ENCODE measurements around the gene NPDC1. TPM values are rescaled to one million over a fixed set of nuclear protein-coding genes. Genes with fewer than 3 reads are reported as not detected.

NPDC1 gene
- total and polyA plus RNA-seq, 2 donors (not counting 1 experiment from before 2014, with no cell fraction given) = 9.0 to 15.7 TPM

GRCh38 chr9:137041124-137041523, 4.9 kb downstream of the NPDC1 start:
- H3K4me2 ChIP-seq (ENCODE audit: extremely low read depth, insufficient read depth, low read length) = no peak overlapping the region

GRCh38 chr9:137040568-137040967, 5.4 kb downstream of the NPDC1 start:
- Histone ChIP-seq H3K36me3 (ENCODE audit: control insufficient read depth, insufficient read depth, low read length) (peaks cover 11% of the 10 kb centered on the region), H3K79me2 (ENCODE audit: control insufficient read depth, insufficient read depth, low read length) (peaks cover 18% of the 10 kb centered on the region), H3K9ac (ENCODE audit: insufficient read depth, low read length) (no peak overlapping the region), H3K27ac (ENCODE audit: insufficient read depth, low read length) (no peak overlapping the region), H4K20me1 (ENCODE audit: control insufficient read depth, extremely low read depth, insufficient read depth, low read length) (no peaks in the 10 kb centered on the region), H3K4me1 (ENCODE audit: control insufficient read depth, extremely low read depth, insufficient read depth, low read length) (peaks cover 3% of the 10 kb centered on the region), H3K4me3 (replicated peaks in 1 of 4; ENCODE audit: control extremely low read depth in 1 of 4, insufficient read depth in 1 of 4, low read depth in 3 of 4, low read length in 4 of 4) (no peak overlapping the region), H3K4me2 (ENCODE audit: extremely low read depth, insufficient read depth, low read length) (no peak overlapping the region), H3K27me3 (ENCODE audit: control insufficient read depth, insufficient read depth, low read length) (no peaks in the 10 kb centered on the region), H3K9me3 (ENCODE audit: control insufficient read depth, insufficient read depth, low read depth, low read length) (no peaks in the 10 kb centered on the region), H2AFZ (ENCODE audit: low read length) (no peak overlapping the region)
- TF ChIP-seq, protein P1, sequence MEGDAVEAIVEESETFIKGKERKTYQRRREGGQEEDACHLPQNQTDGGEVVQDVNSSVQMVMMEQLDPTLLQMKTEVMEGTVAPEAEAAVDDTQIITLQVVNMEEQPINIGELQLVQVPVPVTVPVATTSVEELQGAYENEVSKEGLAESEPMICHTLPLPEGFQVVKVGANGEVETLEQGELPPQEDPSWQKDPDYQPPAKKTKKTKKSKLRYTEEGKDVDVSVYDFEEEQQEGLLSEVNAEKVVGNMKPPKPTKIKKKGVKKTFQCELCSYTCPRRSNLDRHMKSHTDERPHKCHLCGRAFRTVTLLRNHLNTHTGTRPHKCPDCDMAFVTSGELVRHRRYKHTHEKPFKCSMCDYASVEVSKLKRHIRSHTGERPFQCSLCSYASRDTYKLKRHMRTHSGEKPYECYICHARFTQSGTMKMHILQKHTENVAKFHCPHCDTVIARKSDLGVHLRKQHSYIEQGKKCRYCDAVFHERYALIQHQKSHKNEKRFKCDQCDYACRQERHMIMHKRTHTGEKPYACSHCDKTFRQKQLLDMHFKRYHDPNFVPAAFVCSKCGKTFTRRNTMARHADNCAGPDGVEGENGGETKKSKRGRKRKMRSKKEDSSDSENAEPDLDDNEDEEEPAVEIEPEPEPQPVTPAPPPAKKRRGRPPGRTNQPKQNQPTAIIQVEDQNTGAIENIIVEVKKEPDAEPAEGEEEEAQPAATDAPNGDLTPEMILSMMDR (conservative IDR thresholded peaks at IDR 0.05 in 1 of 2, IDR thresholded peaks at IDR 0.05 in 1 of 2; ENCODE audit: low read depth in 1 of 2, low read length in 2 of 2) = no peak
- no peak for TF ChIP-seq EZH2 (IDR thresholded peaks at IDR 0.05; ENCODE audit: low read length, missing control alignments)
- DNase-seq (ENCODE audit: low read depth in 2 of 2) = no peak

More at GRCh38 chr9:137041124-137041523, 4.9 kb downstream of the NPDC1 start:
- Histone ChIP-seq H3K4me1 (ENCODE audit: control insufficient read depth, extremely low read depth, insufficient read depth, low read length) (peaks cover 3% of the 10 kb centered on the region), H3K27ac (ENCODE audit: insufficient read depth, low read length) (no peak overlapping the region), H3K4me3 (replicated peaks in 1 of 4; ENCODE audit: control extremely low read depth in 1 of 4, insufficient read depth in 1 of 4, low read depth in 3 of 4, low read length in 4 of 4) (no peak overlapping the region), H3K79me2 (ENCODE audit: control insufficient read depth, insufficient read depth, low read length) (peaks cover 18% of the 10 kb centered on the region), H3K9ac (ENCODE audit: insufficient read depth, low read length) (no peak overlapping the region), H3K27me3 (ENCODE audit: control insufficient read depth, insufficient read depth, low read length) (no peaks in the 10 kb centered on the region), H3K36me3 (ENCODE audit: control insufficient read depth, insufficient read depth, low read length) (peaks cover 11% of the 10 kb centered on the region), H4K20me1 (ENCODE audit: control insufficient read depth, extremely low read depth, insufficient read depth, low read length) (no peaks in the 10 kb centered on the region), H3K9me3 (ENCODE audit: control insufficient read depth, insufficient read depth, low read depth, low read length) (no peaks in the 10 kb centered on the region), H2AFZ (ENCODE audit: low read length) (no peak overlapping the region)
- DNase-seq (ENCODE audit: low read depth in 2 of 2) = no peak
- no peak for TF ChIP-seq EZH2 (IDR thresholded peaks at IDR 0.05; ENCODE audit: low read length, missing control alignments)
- TF ChIP-seq, protein P1 (conservative IDR thresholded peaks at IDR 0.05 in 1 of 2, IDR thresholded peaks at IDR 0.05 in 1 of 2; ENCODE audit: low read depth in 1 of 2, low read length in 2 of 2) = no peak

DNA sequence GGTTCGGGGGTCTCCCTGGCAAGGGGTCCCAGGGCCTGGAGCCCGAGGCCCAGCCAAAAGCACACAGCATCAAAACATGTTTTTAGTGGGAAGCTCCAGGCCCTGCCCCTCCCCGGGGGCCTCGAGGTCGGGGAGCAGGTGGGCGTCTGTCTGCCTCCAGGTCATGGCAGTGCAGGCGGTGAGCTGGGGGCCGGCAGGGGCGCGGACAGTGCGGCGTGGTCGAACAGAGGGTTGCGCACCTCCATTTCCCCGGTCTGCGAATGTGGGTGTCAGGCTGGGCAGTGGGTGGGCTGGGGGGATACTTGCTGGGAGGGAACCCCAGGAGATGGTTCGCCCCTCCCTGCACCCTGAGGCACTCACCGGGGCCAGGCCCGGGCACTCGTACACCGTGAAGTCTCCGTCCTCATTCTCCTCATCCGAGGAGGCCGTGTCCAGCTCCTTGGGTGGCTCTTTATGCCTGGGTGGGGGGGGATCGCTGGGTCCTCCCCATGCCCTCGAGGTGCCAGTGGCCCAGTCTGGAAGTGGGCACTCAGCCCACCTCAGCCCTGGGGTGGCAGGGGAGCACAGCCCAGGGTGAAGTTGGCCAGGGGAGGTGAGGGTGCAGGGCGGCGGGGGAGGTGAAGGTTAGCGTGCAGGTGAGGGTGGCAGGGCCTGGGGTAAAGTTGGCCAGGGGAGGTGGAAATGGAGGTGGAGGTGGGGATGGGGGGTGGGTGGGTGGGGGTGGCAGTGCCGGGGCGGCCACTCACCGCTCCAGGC, 6.2 kb downstream of the NPDC1 start:
- no peaks in the 10 kb centered on the region for H3K27me3 ChIP-seq (ENCODE audit: control insufficient read depth, insufficient read depth, low read length)
- TF ChIP-seq EZH2 (IDR thresholded peaks at IDR 0.05; ENCODE audit: low read length, missing control alignments) = no peak
- TF ChIP-seq, protein P1 (conservative IDR thresholded peaks at IDR 0.05 in 1 of 2, IDR thresholded peaks at IDR 0.05 in 1 of 2; ENCODE audit: low read depth in 1 of 2, low read length in 2 of 2) = no peak
- H2AFZ ChIP-seq (ENCODE audit: low read length) = no peak overlapping the region

More for the DNA sequence above, 6.2 kb downstream of the NPDC1 start:
- no peak overlapping the region for H3K27ac ChIP-seq (ENCODE audit: insufficient read depth, low read length)
- peaks cover 3% of the 10 kb centered on the region for H3K4me1 ChIP-seq (ENCODE audit: control insufficient read depth, extremely low read depth, insufficient read depth, low read length)
- H4K20me1 ChIP-seq (ENCODE audit: control insufficient read depth, extremely low read depth, insufficient read depth, low read length) = no peaks in the 10 kb centered on the region
- no peak for DNase-seq (ENCODE audit: low read depth in 2 of 2)
- H3K9ac ChIP-seq (ENCODE audit: insufficient read depth, low read length) = no peak overlapping the region
- H3K4me3 ChIP-seq (replicated peaks in 1 of 4; ENCODE audit: control extremely low read depth in 1 of 4, insufficient read depth in 1 of 4, low read depth in 3 of 4, low read length in 4 of 4) = no peak overlapping the region
- peaks cover 13% of the 10 kb centered on the region for H3K79me2 ChIP-seq (ENCODE audit: control insufficient read depth, insufficient read depth, low read length)
- no peaks in the 10 kb centered on the region for H3K9me3 ChIP-seq (ENCODE audit: control insufficient read depth, insufficient read depth, low read depth, low read length)
- peaks cover 11% of the 10 kb centered on the region for H3K36me3 ChIP-seq (ENCODE audit: control insufficient read depth, insufficient read depth, low read length)
- H3K4me2 ChIP-seq (ENCODE audit: extremely low read depth, insufficient read depth, low read length) = no peak overlapping the region
